Measurements from ENCODE around the gene CCDC85C.

Gene CCDC85C

GRCh38 chr14:99612738-99613330 is 8.8 kb upstream of the CCDC85C start:
- Histone ChIP-seq H3K27me3 (peaks cover 0 to 23% of the 10 kb centered on the region in 2 donors), H3K36me3 (no peaks in the 10 kb centered on the region), H3K4me3 (no peak overlapping the region), H3K4me1 (peaks cover 0 to 6% (median 3%) of the 10 kb centered on the region in 4 donors), H3K27ac (no peak overlapping the region), H3K9me3 (no peaks in the 10 kb centered on the region)
- TF ChIP-seq, protein P1, sequence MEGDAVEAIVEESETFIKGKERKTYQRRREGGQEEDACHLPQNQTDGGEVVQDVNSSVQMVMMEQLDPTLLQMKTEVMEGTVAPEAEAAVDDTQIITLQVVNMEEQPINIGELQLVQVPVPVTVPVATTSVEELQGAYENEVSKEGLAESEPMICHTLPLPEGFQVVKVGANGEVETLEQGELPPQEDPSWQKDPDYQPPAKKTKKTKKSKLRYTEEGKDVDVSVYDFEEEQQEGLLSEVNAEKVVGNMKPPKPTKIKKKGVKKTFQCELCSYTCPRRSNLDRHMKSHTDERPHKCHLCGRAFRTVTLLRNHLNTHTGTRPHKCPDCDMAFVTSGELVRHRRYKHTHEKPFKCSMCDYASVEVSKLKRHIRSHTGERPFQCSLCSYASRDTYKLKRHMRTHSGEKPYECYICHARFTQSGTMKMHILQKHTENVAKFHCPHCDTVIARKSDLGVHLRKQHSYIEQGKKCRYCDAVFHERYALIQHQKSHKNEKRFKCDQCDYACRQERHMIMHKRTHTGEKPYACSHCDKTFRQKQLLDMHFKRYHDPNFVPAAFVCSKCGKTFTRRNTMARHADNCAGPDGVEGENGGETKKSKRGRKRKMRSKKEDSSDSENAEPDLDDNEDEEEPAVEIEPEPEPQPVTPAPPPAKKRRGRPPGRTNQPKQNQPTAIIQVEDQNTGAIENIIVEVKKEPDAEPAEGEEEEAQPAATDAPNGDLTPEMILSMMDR (IDR thresholded peaks at IDR 0.05) = no peak
- no peak for DNase-seq
- intact Hi-C loops (cut with DNase I; ENCODE audit: low total_unique reads) = no loop called here

DNA sequence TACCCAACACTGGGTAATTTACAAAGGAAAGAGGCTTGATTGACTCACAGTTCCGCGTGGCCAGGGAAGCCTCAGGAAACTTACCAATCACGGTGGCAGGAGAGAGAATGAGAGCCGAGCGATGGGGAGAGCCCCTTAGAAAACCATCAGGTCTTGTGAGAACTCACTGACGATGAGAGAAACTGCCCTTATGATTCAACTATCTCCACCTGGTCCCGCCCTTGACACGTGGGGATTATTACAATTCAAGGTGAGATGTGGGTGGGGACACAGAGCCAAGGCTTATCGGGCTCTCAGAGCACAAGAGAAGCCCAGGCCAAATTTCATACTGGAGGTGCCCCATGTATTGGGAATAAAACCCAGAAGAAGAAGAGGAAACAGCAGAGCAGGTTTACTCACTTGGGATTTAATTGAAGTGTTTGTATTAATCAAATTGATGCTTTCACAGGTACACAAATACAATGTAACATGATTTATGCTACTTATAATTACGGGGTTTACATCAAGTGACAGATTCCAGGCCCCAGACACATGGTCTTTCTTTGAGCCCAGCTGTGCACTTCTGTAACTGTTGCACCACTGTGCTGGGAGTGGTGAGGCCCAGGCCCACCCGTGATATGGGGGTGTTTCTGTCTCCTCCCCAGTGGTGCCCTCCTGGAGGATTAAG is 8.2 kb upstream of the CCDC85C start:
- no peaks in the 10 kb centered on the region for H3K36me3 ChIP-seq
- intact Hi-C loops (cut with DNase I; ENCODE audit: low total_unique reads) = no loop called here
- no peak overlapping the region for H3K27ac ChIP-seq
- DNase-seq = no peak
- H3K27me3 ChIP-seq = peaks cover 0 to 23% of the 10 kb centered on the region in 2 donors
- peaks cover 0 to 6% (median 3%) of the 10 kb centered on the region in 4 donors for H3K4me1 ChIP-seq
- no peaks in the 10 kb centered on the region for H3K9me3 ChIP-seq
- TF ChIP-seq, protein P1 (IDR thresholded peaks at IDR 0.05) = no peak
- no peak overlapping the region for H3K4me3 ChIP-seq

- Histone ChIP-seq H3K27me3 (peaks cover 0 to 23% of the 10 kb centered on the region in 2 donors), H3K4me3 (no peak overlapping the region), H3K27ac (no peak overlapping the region), H3K9me3 (no peaks in the 10 kb centered on the region), H3K4me1 (peaks cover 0 to 6% (median 3%) of the 10 kb centered on the region in 4 donors), H3K36me3 (no peaks in the 10 kb centered on the region)
- no peak for DNase-seq
- intact Hi-C loops (cut with DNase I; ENCODE audit: low total_unique reads) = no loop called here
- TF ChIP-seq, protein P1 (IDR thresholded peaks at IDR 0.05) = no peak
These were observed 7.6 kb upstream of the CCDC85C start for GRCh38 chr14:99611646-99612045.

GRCh38 chr14:99609245-99610170 is 5.5 kb upstream of the CCDC85C start:
- no peak overlapping the region for H3K27ac ChIP-seq
- no peaks in the 10 kb centered on the region for H3K9me3 ChIP-seq
- H3K4me3 ChIP-seq = no peak overlapping the region
- TF ChIP-seq, protein P1 (IDR thresholded peaks at IDR 0.05) = no peak
- H3K36me3 ChIP-seq = no peaks in the 10 kb centered on the region
- DNase-seq = no peak
- H3K4me1 ChIP-seq = peaks cover 0 to 7% (median 4%) of the 10 kb centered on the region in 4 donors
- H3K27me3 ChIP-seq = peaks cover 0 to 15% of the 10 kb centered on the region in 2 donors
- intact Hi-C loops (cut with DNase I; ENCODE audit: low total_unique reads) = no loop called here

DNA sequence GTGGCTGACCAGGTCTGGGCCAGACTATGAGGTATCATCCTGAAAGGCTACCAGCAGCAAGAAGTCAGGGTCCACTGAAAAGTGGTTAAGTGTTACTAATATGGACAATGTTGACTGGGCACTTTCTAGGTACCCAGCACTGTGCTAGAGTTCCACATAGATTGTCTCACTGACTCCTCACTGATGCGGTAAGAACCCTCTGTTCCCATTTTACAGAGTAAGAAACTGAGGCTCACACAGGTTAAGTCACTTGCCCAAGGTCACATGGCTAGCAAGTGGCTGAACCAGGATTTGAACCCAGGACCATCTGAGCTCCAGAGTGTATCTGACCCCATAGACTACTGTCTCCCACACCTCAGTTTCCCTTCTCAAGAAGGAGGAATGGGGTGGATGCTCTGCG is 4.6 kb upstream of the CCDC85C start:
- TF ChIP-seq, protein P1 (IDR thresholded peaks at IDR 0.05) = no peak
- no peak for DNase-seq
- no peaks in the 10 kb centered on the region for H3K36me3 ChIP-seq
- no peak overlapping the region for H3K27ac ChIP-seq
- peaks cover 0 to 9% (median 5%) of the 10 kb centered on the region in 4 donors for H3K4me1 ChIP-seq
- intact Hi-C loops (cut with DNase I; ENCODE audit: low total_unique reads) = no loop called here
- no peak overlapping the region for H3K4me3 ChIP-seq
- peaks cover 0 to 7% of the 10 kb centered on the region in 2 donors for H3K27me3 ChIP-seq
- no peaks in the 10 kb centered on the region for H3K9me3 ChIP-seq

Measured in tibial artery (tissue), 4 donors.